Measurements from ENCODE around the gene G0S2.

Gene G0S2

GRCh38 chr1:209648931-209649776 is 26.1 kb upstream of the G0S2 start:
- no peak for DNase-seq

- DNase-seq, result no peak
Observed at GRCh38 chr1:209650454-209650853, 24.8 kb upstream of the G0S2 start.

- DNase-seq, result no peak
Observed at GRCh38 chr1:209651138-209651587, 24.0 kb upstream of the G0S2 start.

- no peak for DNase-seq
Observed at GRCh38 chr1:209652121-209652735, 23.0 kb upstream of the G0S2 start, which contains the start of gene LAMB3. Gene LAMB3, minus strand, starts transcription at chr1:209652425. Its CDS starts 1,481 bp downstream, at chr1:209650944.

GRCh38 chr1:209652873-209653401 is 22.3 kb upstream of the G0S2 start:
- DNase-seq, result no peak

GRCh38 chr1:209653915-209654351 is 21.3 kb upstream of the G0S2 start:
- no peak for DNase-seq

- DNase-seq, result no peak
Observed at GRCh38 chr1:209655411-209656231, 19.6 kb upstream of the G0S2 start.

- DNase-seq, result no peak
Observed at GRCh38 chr1:209657140-209657879, 17.9 kb upstream of the G0S2 start.

- DNase-seq, result no peak
Observed at GRCh38 chr1:209657918-209658317, 17.3 kb upstream of the G0S2 start.

- no peak for DNase-seq
Observed at GRCh38 chr1:209659909-209660308, 15.3 kb upstream of the G0S2 start.

- DNase-seq, result no peak
Observed at GRCh38 chr1:209661071-209661470, 14.1 kb upstream of the G0S2 start.

GRCh38 chr1:209662879-209663327 is 12.3 kb upstream of the G0S2 start:
- DNase-seq, result no peak

GRCh38 chr1:209667103-209667502 is 8.1 kb upstream of the G0S2 start:
- no peak for DNase-seq

GRCh38 chr1:209667708-209668107 is 7.5 kb upstream of the G0S2 start:
- no peak for DNase-seq

- DNase-seq, result no peak
Observed at GRCh38 chr1:209670441-209671082, 4.7 kb upstream of the G0S2 start.

- DNase-seq, result no peak
Observed at GRCh38 chr1:209672705-209673630, 2.2 kb upstream of the G0S2 start.

GRCh38 chr1:209673631-209674417 is 1.4 kb upstream of the G0S2 start:
- DNase-seq, result no peak

GRCh38 chr1:209675565-209676154 is 448 bp downstream of the G0S2 start:
- no peak for DNase-seq

- DNase-seq, result no peak
Observed at GRCh38 chr1:209678981-209679539, 3.8 kb downstream of the G0S2 start.

All from cortex of kidney (tissue), 1 donor.